MM.1S (cell line): ENCODE results near the gene PTPRG.

Experiments
- DNase-seq: peaks from one replicate; pipeline ENCODE4 v3.0.0-alpha.2; 2015
- H2AFZ ChIP-seq: fragments of 300-600 bp; sonication (generic); 2 replicates; pipeline ENCODE4 v1.6.0; 2016; ENCODE audit warnings: antibody characterized with exemption, low read length
- H3F3A ChIP-seq: fragments of 300-600 bp; sonication (generic); 2 replicates; pipeline ENCODE4 v1.6.1; 2016; ENCODE audit warnings: mild to moderate bottlenecking, antibody characterized with exemption, low read length, moderate library complexity, mixed read lengths; ENCODE audit not compliant: insufficient read depth
- H3K27ac ChIP-seq: fragments of 300-600 bp; sonication (generic); 2 replicates; pipeline ENCODE4 v1.5.1; 2016; ENCODE audit warnings: mild to moderate bottlenecking, low read length
- H3K27me3 ChIP-seq: fragments of 300-600 bp; sonication (generic); replicated peaks from 2 replicates; pipeline ENCODE4 v1.6.0; 2016; ENCODE audit warnings: low read length; ENCODE audit not compliant: insufficient read depth
- H3K36me3 ChIP-seq: fragments of 300-600 bp; sonication (generic); replicated peaks from 2 replicates; pipeline ENCODE4 v1.6.1; 2016; ENCODE audit warnings: mild to moderate bottlenecking, low read length, mixed read lengths; ENCODE audit not compliant: insufficient read depth
- H3K4me1 ChIP-seq: fragments of 300-600 bp; sonication (generic); 2 replicates; pipeline ENCODE4 v1.6.1; 2016; ENCODE audit warnings: low read length, mixed read lengths
- H3K4me2 ChIP-seq: fragments of 300-600 bp; sonication (generic); 2 replicates; pipeline ENCODE4 v1.6.0; 2016; ENCODE audit warnings: low read depth, low read length
- H3K4me3 ChIP-seq: fragments of 300-600 bp; sonication (generic); 2 replicates; pipeline ENCODE4 v1.5.1; 2016; ENCODE audit warnings: low read length, mixed read lengths
- H3K79me2 ChIP-seq: fragments of 300-600 bp; sonication (generic); 2 replicates; pipeline ENCODE4 v1.6.1; 2016; ENCODE audit warnings: mixed run types, low read length, mixed read lengths
- H3K9ac ChIP-seq: fragments of 300-600 bp; sonication (generic); 2 replicates; pipeline ENCODE4 v1.6.1; 2016; ENCODE audit warnings: low read length, mixed read lengths
- H3K9me2 ChIP-seq: fragments of 300-600 bp; sonication (generic); replicated peaks from 2 replicates; pipeline ENCODE4 v1.6.1; 2016; ENCODE audit warnings: mild to moderate bottlenecking, low read length, mixed read lengths; ENCODE audit not compliant: insufficient read depth
- H3K9me3 ChIP-seq: fragments of 300-600 bp; sonication (generic); replicated peaks from 2 replicates; pipeline ENCODE4 v1.6.1; 2016; ENCODE audit warnings: mild to moderate bottlenecking, low read length, mixed read lengths; ENCODE audit not compliant: insufficient read depth
- H4K20me1 ChIP-seq: fragments of 300-600 bp; sonication (generic); 2 replicates; pipeline ENCODE4 v1.6.1; 2016; ENCODE audit warnings: mild to moderate bottlenecking, low read length, moderate library complexity, mixed read lengths; ENCODE audit not compliant: insufficient read depth
- CTCF ChIP-seq: fragments of 300-600 bp; sonication (generic); IDR thresholded peaks from 2 replicates; pipeline ENCODE4 v1.5.1; 2016; ENCODE audit warnings: antibody characterized with exemption, low read length, mixed read lengths
- EZH2 ChIP-seq: fragments of 300-600 bp; sonication (generic); optimal IDR thresholded peaks from 2 replicates; pipeline ENCODE3; 2017; ENCODE audit warnings: low read depth, mild to moderate bottlenecking, antibody characterized with exemption, low read length, mixed read lengths
- EZH2phosphoT487 ChIP-seq: fragments of 300-600 bp; sonication (generic); IDR thresholded peaks from 2 replicates; pipeline ENCODE4 v1.6.1; 2018; ENCODE audit warnings: antibody characterized with exemption, low read length

Gene PTPRG

DNA sequence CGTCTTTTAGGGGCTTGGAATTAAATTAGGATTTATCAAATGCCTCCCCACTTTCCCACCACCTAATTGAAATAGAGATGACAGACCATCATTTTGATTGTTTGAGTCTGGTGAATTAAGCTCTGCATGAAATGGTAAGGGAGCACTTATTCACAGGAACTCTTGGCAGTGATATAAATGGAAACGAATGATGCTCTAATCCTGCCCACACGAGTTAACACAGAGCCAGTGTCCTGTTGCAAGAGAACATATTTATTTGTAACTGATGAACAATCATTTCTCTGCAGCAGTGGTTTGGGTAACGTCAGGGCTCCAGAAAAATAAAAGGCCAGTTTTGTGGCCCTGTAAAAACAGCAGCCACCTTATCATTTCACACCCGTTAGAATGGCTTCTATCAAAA is 648.6 kb downstream of the PTPRG start:
- no peaks in the 10 kb centered on the region for H3K9me3 ChIP-seq
- no peak overlapping the region for H3K4me2 ChIP-seq
- no peaks in the 10 kb centered on the region for H3F3A ChIP-seq
- H3K36me3 ChIP-seq, result no peaks in the 10 kb centered on the region
- no peak overlapping the region for H3K9ac ChIP-seq
- H3K27ac ChIP-seq, result no peak overlapping the region
- H3K79me2 ChIP-seq, result no peaks in the 10 kb centered on the region
- H3K27me3 ChIP-seq, result no peaks in the 10 kb centered on the region
- no peaks in the 10 kb centered on the region for H4K20me1 ChIP-seq
- no peak overlapping the region for H3K4me3 ChIP-seq
- TF ChIP-seq EZH2 (no peak), EZH2phosphoT487 (no peak), CTCF (no peak)
- no peak overlapping the region for H2AFZ ChIP-seq
- no peaks in the 10 kb centered on the region for H3K9me2 ChIP-seq
- DNase-seq, result no peak
- H3K4me1 ChIP-seq, result no peaks in the 10 kb centered on the region

DNA sequence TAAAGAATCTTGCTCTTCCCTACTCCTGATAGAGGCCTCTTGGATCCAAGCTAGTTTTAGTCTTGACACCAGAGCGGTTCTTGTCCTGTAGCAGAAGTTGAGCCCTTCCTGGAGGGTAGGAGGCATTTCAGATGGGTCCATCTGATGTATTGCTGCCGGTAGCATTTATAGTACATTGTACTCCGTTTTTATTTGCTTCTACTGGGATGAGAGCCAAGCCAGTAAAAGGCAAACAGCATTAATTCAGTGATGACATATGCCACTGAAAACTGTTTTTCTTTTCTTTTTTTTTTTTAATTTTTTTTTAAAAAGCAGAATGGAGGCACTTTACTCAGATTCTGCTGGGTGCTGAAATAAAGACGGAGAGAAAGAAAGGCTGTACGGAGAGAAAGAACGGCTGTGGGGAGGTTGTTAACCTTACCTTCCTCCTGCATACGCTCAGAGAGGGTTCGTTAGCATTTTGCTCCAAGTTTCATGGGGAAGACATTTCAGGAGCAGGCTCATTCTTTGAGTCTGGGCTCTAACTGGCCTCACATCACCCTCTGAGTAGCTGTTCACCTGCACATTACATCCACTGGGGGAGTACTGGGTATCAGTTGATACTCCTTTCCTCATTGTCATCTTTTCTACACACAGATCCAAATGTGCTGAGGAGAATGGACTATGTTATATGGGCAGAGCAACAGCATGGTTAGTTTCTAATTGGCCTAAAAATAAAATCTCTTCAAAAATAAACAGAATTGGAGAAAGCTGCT is 650.5 kb downstream of the PTPRG start:
- Histone ChIP-seq H3K4me3 (no peak overlapping the region), H3K9me3 (no peaks in the 10 kb centered on the region), H3K36me3 (no peaks in the 10 kb centered on the region), H3F3A (no peaks in the 10 kb centered on the region), H3K27ac (no peak overlapping the region), H3K79me2 (no peaks in the 10 kb centered on the region), H3K9ac (no peak overlapping the region), H3K27me3 (no peaks in the 10 kb centered on the region), H4K20me1 (no peaks in the 10 kb centered on the region), H3K4me1 (no peaks in the 10 kb centered on the region), H2AFZ (no peak overlapping the region), H3K9me2 (no peaks in the 10 kb centered on the region), H3K4me2 (peak overlapping the region; percentile 7; the same call in 1 of the 2 replicates)
- no peak for DNase-seq
- TF ChIP-seq CTCF (peak; percentile 16), EZH2phosphoT487 (no peak), EZH2 (no peak)

DNA sequence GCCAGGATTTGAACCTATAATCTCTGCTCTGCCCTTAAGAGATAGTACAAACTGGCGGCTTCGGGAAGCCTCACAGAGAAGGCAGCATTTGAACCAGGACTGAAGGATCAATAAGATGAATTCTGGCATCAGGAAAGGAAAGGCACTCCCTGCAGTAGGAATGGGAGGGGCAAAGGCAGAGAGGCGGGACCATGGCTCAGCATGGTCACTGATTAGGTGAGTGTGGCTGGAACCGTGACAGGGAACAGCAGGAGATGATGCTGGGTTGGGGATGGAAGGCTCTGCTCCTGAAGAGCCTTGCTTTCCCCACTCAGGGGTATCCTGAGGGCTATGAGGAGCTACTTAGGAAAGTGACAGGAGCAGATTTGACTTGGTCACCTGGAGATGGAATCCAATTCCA is 653.5 kb downstream of the PTPRG start:
- Histone ChIP-seq H3K9ac (no peak overlapping the region), H3F3A (no peaks in the 10 kb centered on the region), H3K4me3 (no peak overlapping the region), H3K4me1 (no peaks in the 10 kb centered on the region), H3K27ac (no peak overlapping the region), H3K9me2 (no peaks in the 10 kb centered on the region), H3K36me3 (no peaks in the 10 kb centered on the region), H3K9me3 (no peaks in the 10 kb centered on the region), H3K79me2 (no peaks in the 10 kb centered on the region), H3K4me2 (no peak overlapping the region), H4K20me1 (no peaks in the 10 kb centered on the region), H2AFZ (no peak overlapping the region), H3K27me3 (no peaks in the 10 kb centered on the region)
- DNase-seq, result no peak
- TF ChIP-seq EZH2phosphoT487, result no peak
- TF ChIP-seq CTCF, result no peak
- TF ChIP-seq EZH2, result no peak
